HG03060 (cell line): ENCODE results near the gene RGS21.

ENCODE experiments used
- ATAC-seq: cut with Tn5 transposase; IDR thresholded peaks from one replicate; pipeline ENCODE4 v1.9.1; 2021; ENCODE audit warnings: low read depth, moderate number of reproducible peaks; ENCODE audit not compliant: unreplicated experiment

Gene RGS21

GRCh38 chr1:192378276-192378675, 61.5 kb downstream of the RGS21 start:
- ATAC-seq: no peak

DNA sequence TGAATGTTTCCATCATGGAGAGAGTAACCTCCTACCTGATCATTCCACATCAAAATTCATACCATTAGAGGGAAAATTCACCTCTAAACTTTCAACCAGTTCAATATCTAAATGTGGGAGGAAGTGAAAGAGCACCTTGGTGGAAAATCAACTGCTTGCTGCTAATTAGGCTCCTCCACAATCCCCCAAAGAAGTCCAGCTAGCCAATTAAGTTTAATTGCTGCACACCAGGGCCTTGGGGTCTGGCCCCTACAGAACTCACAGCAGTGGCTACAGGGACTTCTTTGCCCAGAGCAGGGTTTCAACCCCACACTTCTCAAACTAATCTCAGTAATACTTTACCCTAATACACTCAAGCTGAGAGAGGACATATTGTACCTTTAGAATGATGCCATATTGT, 62.1 kb downstream of the RGS21 start:
- no peak for ATAC-seq

GRCh38 chr1:192379554-192379953, 62.8 kb downstream of the RGS21 start:
- no peak for ATAC-seq

GRCh38 chr1:192382758-192383157, 66.0 kb downstream of the RGS21 start:
- no peak for ATAC-seq

DNA sequence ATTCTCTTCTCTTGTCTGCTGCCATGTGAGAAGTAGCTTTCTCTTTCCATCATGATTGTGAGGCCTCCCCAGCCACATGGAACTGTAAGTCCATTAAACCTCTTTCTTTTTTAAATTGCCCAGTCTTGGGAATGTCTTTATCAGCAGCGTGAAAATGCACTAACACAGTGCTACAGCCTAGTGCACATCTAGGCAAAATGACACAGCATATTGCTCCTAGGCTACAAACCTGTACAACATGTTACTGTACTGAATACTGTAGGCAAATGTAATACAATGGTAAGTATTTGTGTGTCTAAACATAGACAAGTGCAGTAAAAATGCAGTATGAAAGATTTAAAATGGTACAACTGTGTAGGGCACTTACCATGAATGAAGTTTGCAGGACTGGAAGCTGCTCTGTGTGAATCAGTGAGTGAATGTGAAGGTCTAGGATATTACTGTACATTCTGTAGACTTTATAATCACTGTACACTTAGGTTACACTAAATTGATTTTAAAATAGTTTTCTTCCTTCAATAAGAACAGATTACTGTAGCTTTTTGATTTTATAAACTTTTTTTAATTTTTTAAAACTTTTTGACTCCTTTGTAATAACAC, 69.4 kb downstream of the RGS21 start:
- no peak for ATAC-seq

GRCh38 chr1:192395211-192395610, 78.4 kb downstream of the RGS21 start:
- ATAC-seq: no peak

DNA sequence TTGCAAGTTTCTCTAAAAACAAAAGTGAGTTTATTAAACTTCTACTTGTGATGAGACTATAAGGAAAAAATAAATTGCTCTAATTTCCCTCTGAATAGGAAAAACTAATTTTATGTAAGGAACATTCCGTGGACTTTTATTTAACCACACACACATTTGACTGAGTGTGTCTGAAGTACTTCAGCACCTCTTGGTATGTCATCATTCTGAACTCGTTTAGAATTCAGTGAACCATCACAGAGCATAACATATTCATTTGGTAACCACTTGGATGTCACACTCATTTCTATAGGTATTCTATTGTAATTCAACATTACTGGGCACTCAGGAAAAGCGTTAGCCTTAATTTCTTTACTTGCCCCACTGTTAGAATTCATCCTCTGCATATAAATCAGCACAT, 79.1 kb downstream of the RGS21 start:
- ATAC-seq: no peak

GRCh38 chr1:192399161-192399560, 82.4 kb downstream of the RGS21 start:
- no peak for ATAC-seq

DNA sequence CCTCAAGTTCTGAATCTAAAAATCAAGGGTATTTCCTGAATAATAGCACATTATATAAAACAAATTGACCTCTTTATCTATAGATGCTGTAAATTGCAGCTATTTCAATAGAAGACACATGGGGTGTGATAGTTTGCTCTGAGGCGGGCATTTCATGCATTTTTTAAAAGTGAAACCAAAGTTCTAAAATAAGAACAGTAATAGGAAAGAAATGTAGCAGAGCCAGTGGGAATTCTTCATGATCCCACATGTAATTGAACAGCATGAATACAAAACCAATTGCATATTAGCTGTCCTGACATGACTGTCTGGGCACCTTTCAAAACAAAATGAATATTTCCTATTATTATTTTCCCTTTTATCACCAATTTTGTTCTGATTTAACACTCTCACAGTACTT, 85.0 kb downstream of the RGS21 start:
- ATAC-seq: no peak

GRCh38 chr1:192402571-192402970, 85.8 kb downstream of the RGS21 start:
- ATAC-seq: no peak

DNA sequence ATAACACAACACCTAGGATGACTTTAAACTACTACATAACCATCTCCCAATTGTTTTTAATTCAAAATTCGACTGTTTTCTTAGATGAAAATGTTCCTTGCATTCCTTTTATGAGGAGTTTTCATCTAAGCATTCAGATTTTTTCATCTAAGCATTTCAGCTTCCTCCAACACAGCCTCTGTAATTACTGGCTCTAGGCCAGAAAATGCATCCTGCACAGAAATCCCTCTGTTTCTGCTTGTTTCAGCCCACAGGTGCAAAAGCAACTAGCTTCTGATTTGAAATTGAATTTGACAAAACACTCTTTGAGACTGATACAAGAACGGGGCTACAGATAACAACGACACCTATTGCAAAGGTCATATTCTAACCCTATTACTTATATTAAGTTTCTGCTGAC, 90.4 kb downstream of the RGS21 start:
- no peak for ATAC-seq
